A549 (cell line): ENCODE results near the gene EVC2. TPM values are rescaled to one million over a fixed set of nuclear protein-coding genes. Genes with fewer than 3 reads are reported as not detected.

Source experiments
- ATAC-seq, 2 experiments: fragments of 200-7000 bp in 1 of 2; fragments of >200 bp in 1 of 2; cut with Nextera tagmentation in 1 of 2; cut with Tn5 transposase in 1 of 2; 3 replicates each; pipeline versions ENCODE4 v1.8.0 to v1.9.1; 2018 to 2020; ENCODE audit warnings: mild to moderate bottlenecking in 1 of 2, moderate library complexity in 1 of 2
- CTCF ChIA-PET: fragments of 300-600 bp; sonication (Branson Sonifier 250); formaldehyde crosslinking; extraction: SDS; loops from one replicate; lab custom pipeline; 2021; ENCODE audit warnings: antibody characterized with exemption, inconsistent platforms; lab: Yijun Ruan, JAX
- POLR2A ChIA-PET: fragments of 350-600 bp; formaldehyde crosslinking; extraction: SDS; loops from one replicate; lab custom pipeline; 2021; ENCODE audit warnings: antibody characterized with exemption, inconsistent platforms; lab: Yijun Ruan, JAX
- DNase-seq, 2 experiments: peaks; one replicate each; pipeline versions ENCODE4 v3.0.0 to v3.0.0-alpha.2; 2011 to 2016; ENCODE audit warnings: low read depth in 1 of 2, low spot score in 1 of 2
- FAIRE-seq: peaks from 2 replicates; lab custom pipeline; 2011; peaks lifted over from hg19 to GRCh38; lab: Jason Lieb, UNC
- H3K27ac ChIP-seq, 2 experiments: fragments of >200 bp; sonication (Bioruptor Twin); formaldehyde crosslinking; 3 replicates each; pipeline ENCODE4 v1.5.1; 2016 to 2017
- H3K4me1 ChIP-seq: fragments of >200 bp; sonication (Bioruptor Twin); formaldehyde crosslinking; 3 replicates; pipeline ENCODE4 v1.6.1; 2016
- H3K4me2 ChIP-seq: fragments of >200 bp; sonication (Bioruptor Twin); formaldehyde crosslinking; 3 replicates; pipeline ENCODE4 v1.6.1; 2016
- H3K4me3 ChIP-seq: fragments of >200 bp; sonication (Bioruptor Twin); formaldehyde crosslinking; 3 replicates; pipeline ENCODE4 v1.5.1; 2016
- H3K9me3 ChIP-seq: fragments of >200 bp; sonication (Bioruptor Twin); formaldehyde crosslinking; 3 replicates; pipeline ENCODE4 v1.6.1; 2016
- ATOH8 ChIP-seq: fragments of 250-450 bp; sonication (Bioruptor Pico); IDR thresholded peaks from 2 replicates; pipeline ENCODE4 v1.5.0; 2020; ENCODE audit warnings: low read depth, mild to moderate bottlenecking, moderate library complexity
- BCL3 ChIP-seq: fragments of >200 bp; sonication (Bioruptor Twin); formaldehyde crosslinking; IDR thresholded peaks from 3 replicates; pipeline ENCODE4 v1.6.1; 2016
- CBX8 ChIP-seq: fragments of 200-600 bp; sonication (generic); IDR thresholded peaks from 2 replicates; pipeline ENCODE4 v1.6.1; 2016
- EP300 ChIP-seq, 2 experiments: fragments of >200 bp; sonication (Bioruptor Twin); formaldehyde crosslinking; IDR thresholded peaks; 2 replicates in 1 of 2; 3 replicates in 1 of 2; pipeline ENCODE4 v1.6.1; 2016 to 2017
- ESRRA ChIP-seq: fragments of 150-350 bp; IDR thresholded peaks from 2 replicates; pipeline ENCODE4 v1.6.1; 2014; ENCODE audit warnings: mild to moderate bottlenecking, low read length, borderline replicate concordance
- FOSB ChIP-seq: fragments of 250-450 bp; sonication (Bioruptor Pico); IDR thresholded peaks from 2 replicates; pipeline ENCODE4 v1.5.0; 2020; ENCODE audit warnings: mild to moderate bottlenecking, moderate library complexity
- FOXS1 ChIP-seq: fragments of 250-450 bp; sonication (Bioruptor Pico); IDR thresholded peaks from 2 replicates; pipeline ENCODE4 v1.5.0; 2020; ENCODE audit warnings: mild to moderate bottlenecking, moderate library complexity
- GATA3 ChIP-seq: IDR thresholded peaks from 2 replicates; pipeline ENCODE4 v1.6.1; 2012; ENCODE audit warnings: borderline replicate concordance
- HDAC2 ChIP-seq: fragments of 200-600 bp; sonication (generic); IDR thresholded peaks from 2 replicates; pipeline ENCODE4 v1.6.1; 2016
- HES2 ChIP-seq: fragments of >200 bp; sonication (Bioruptor Twin); formaldehyde crosslinking; IDR thresholded peaks from 2 replicates; pipeline ENCODE4 v1.6.1; 2016
- HOXA7 ChIP-seq: fragments of 250-450 bp; sonication (Bioruptor Pico); IDR thresholded peaks from 2 replicates; pipeline ENCODE4 v1.5.0; 2020; ENCODE audit warnings: mild to moderate bottlenecking, moderate library complexity
- JUN ChIP-seq, 2 experiments: fragments of >200 bp; sonication (Bioruptor Twin); formaldehyde crosslinking; IDR thresholded peaks; 2 replicates in 1 of 2; 3 replicates in 1 of 2; pipeline ENCODE4 v1.6.1; 2016 to 2017
- KDM1A ChIP-seq: fragments of 200-600 bp; sonication (generic); IDR thresholded peaks from 2 replicates; pipeline ENCODE4 v1.6.1; 2016; ENCODE audit warnings: low read depth, mild to moderate bottlenecking
- KDM5A ChIP-seq: fragments of 200-600 bp; sonication (generic); IDR thresholded peaks from 2 replicates; pipeline ENCODE4 v1.6.1; 2016; ENCODE audit warnings: antibody characterized with exemption, mild to moderate bottlenecking
- MAFK ChIP-seq: fragments of 450-650 bp; IDR thresholded peaks from 2 replicates; pipeline ENCODE4 v1.6.1; 2014; ENCODE audit not compliant: partially characterized antibody
- NFE2L2 ChIP-seq: fragments of 150-350 bp; conservative IDR thresholded peaks from 2 replicates; pipeline ENCODE4 v1.6.1; 2014; ENCODE audit warnings: low read length
- NPAS2 ChIP-seq: fragments of 250-450 bp; sonication (Bioruptor Pico); IDR thresholded peaks from 2 replicates; pipeline ENCODE4 v1.8.0; 2022; ENCODE audit warnings: mild to moderate bottlenecking, moderate library complexity, borderline replicate concordance
- PBX3 ChIP-seq: IDR thresholded peaks from 2 replicates; pipeline ENCODE4 v1.6.1; 2012
- PHF8 ChIP-seq: fragments of 200-600 bp; sonication (generic); IDR thresholded peaks from 2 replicates; pipeline ENCODE4 v1.6.1; 2016; ENCODE audit warnings: low read depth, mild to moderate bottlenecking, antibody characterized with exemption, moderate library complexity, borderline replicate concordance
- REST ChIP-seq: fragments of 200-600 bp; sonication (generic); IDR thresholded peaks from 2 replicates; pipeline ENCODE4 v1.6.1; 2016; ENCODE audit warnings: antibody characterized with exemption, mild to moderate bottlenecking, moderate library complexity
- RFX5 ChIP-seq: fragments of 450-650 bp; IDR thresholded peaks from 2 replicates; pipeline ENCODE4 v1.7.1; 2014; ENCODE audit warnings: antibody characterized with exemption, mild to moderate bottlenecking, moderate library complexity
- RNF2 ChIP-seq: fragments of 200-600 bp; sonication (generic); IDR thresholded peaks from 2 replicates; pipeline ENCODE4 v1.6.1; 2016; ENCODE audit warnings: low read depth, mild to moderate bottlenecking, antibody characterized with exemption, moderate library complexity, borderline replicate concordance
- SMC3 ChIP-seq: fragments of >200 bp; sonication (Bioruptor Twin); formaldehyde crosslinking; IDR thresholded peaks from 3 replicates; pipeline ENCODE4 v1.6.1; 2018; ENCODE audit warnings: inconsistent platforms
- TFCP2L1 ChIP-seq: fragments of 250-450 bp; sonication (Bioruptor Pico); IDR thresholded peaks from 2 replicates; pipeline ENCODE4 v1.5.0; 2021; ENCODE audit warnings: mild to moderate bottlenecking
- TP53 ChIP-seq: fragments of 250-450 bp; sonication (Bioruptor Pico); IDR thresholded peaks from 2 replicates; pipeline ENCODE4 v1.5.0; 2021; ENCODE audit warnings: mild to moderate bottlenecking, moderate library complexity
- ZNF302 ChIP-seq: fragments of 250-450 bp; sonication (Bioruptor Pico); IDR thresholded peaks from 2 replicates; pipeline ENCODE4 v1.9.0; 2021; ENCODE audit warnings: inconsistent platforms, mild to moderate bottlenecking, moderate library complexity
- ZSCAN20 ChIP-seq: fragments of 250-450 bp; sonication (Bioruptor Pico); IDR thresholded peaks from 2 replicates; pipeline ENCODE4 v1.8.0; 2022; ENCODE audit warnings: mild to moderate bottlenecking, moderate library complexity
- WGBS: methylation state at CpG from one replicate; pipeline ENCODE4 v1.1.6; 2017; ENCODE audit errors: missing lambda C conversion rate; 5-methylcytosine and 5-hydroxymethylcytosine counted together
- polyA plus RNA-seq, 4 experiments: library from polyadenylated mRNA; depleted of rRNA in 3 of 4; stranded (reverse); fragments of >200 nt; fragmentation: RNase III in 1 of 4; extraction: RNeasy Plus Mini Kit Qiagen cat#74134 plus additional on column Dnase treatment in 1 of 4; gene quantifications; 2 replicates in 3 of 4; 3 replicates in 1 of 4; pipeline ENCODE4 v1.2.3, GENCODE V29; 2011 to 2017

EVC2 gene
- polyA plus RNA-seq, 2 of the 4 experiments (the other 2 are of a cell fraction) = 0.96 to 1.5 TPM

GRCh38 chr4:5757536-5757935 is 49.2 kb upstream of the EVC2 start:
- Histone ChIP-seq H3K4me3 (no peak overlapping the region), H3K4me2 (no peak overlapping the region), H3K27ac (peak overlapping the region in 1 of 2 experiments; percentile 78; a peak in 2 of 6 replicates), H3K4me1 (peaks cover 36% of the 10 kb centered on the region), H3K9me3 (no peaks in the 10 kb centered on the region)
- WGBS = 98% methylated on average over 4 of the region's 4 CpGs
- no peak for FAIRE-seq
- no peak for DNase-seq
- TF ChIP-seq TFCP2L1 (CRISPR knock-in tag) (no peak), KDM5A (no peak), NPAS2 (CRISPR knock-in tag) (no peak), ZNF302 (CRISPR knock-in tag) (no peak), PHF8 (no peak)
- ATAC-seq = no peak
- CTCF ChIA-PET = interaction anchor here (0.5 to 0.8 kb wide), 2 partner anchors 33 to 763 kb away, joined by 3 read pairs; no protein-coding TSS in a partner anchor
- POLR2A ChIA-PET = no interaction called here

GRCh38 chr4:5757091-5757490 is 48.7 kb upstream of the EVC2 start:
- CTCF ChIA-PET = interaction anchor here (0.5 to 0.8 kb wide), 2 partner anchors 34 to 763 kb away, joined by 3 read pairs; no protein-coding TSS in a partner anchor

GRCh38 chr4:5756271-5756670 is 47.9 kb upstream of the EVC2 start:
- no peak overlapping the region for H3K4me3 ChIP-seq
- ChIA-PET CTCF (interaction anchor here (0.6 kb wide), 1 partner anchor 31 kb away, joined by 3 read pairs; no protein-coding TSS in a partner anchor), POLR2A (no interaction called here)
- DNase-seq (no peak), ATAC-seq (no peak), FAIRE-seq (no peak)
- 93% methylated on average over 7 of the region's 9 CpGs for WGBS
- no peak for TF ChIP-seq SMC3
- TF ChIP-seq TFCP2L1 (CRISPR knock-in tag) = no peak
- no peak for TF ChIP-seq JUN (IDR thresholded peaks at IDR 0.05)
- TF ChIP-seq ESRRA = no peak
- TF ChIP-seq KDM1A = no peak
- no peak for TF ChIP-seq CBX8
- TF ChIP-seq HES2 = no peak
- TF ChIP-seq GATA3 = no peak
- no peak for TF ChIP-seq REST
- TF ChIP-seq RFX5 = no peak
- TF ChIP-seq EP300 (IDR thresholded peaks at IDR 0.05) = no peak
- TF ChIP-seq HOXA7 (CRISPR knock-in tag) = no peak
- no peak for TF ChIP-seq FOSB (CRISPR knock-in tag)
- no peak for TF ChIP-seq ZSCAN20 (CRISPR knock-in tag)
- TF ChIP-seq FOXS1 (CRISPR knock-in tag) = no peak
- no peak for TF ChIP-seq BCL3
- TF ChIP-seq ATOH8 (CRISPR knock-in tag) = no peak
- no peak overlapping the region for H3K4me2 ChIP-seq
- no peaks in the 10 kb centered on the region for H3K9me3 ChIP-seq
- H3K4me1 ChIP-seq = peaks cover 36% of the 10 kb centered on the region
- H3K27ac ChIP-seq = no peak overlapping the region

More at GRCh38 chr4:5757091-5757490, 48.7 kb upstream of the EVC2 start:
- FAIRE-seq (no peak), ATAC-seq (no peak), DNase-seq (no peak)
- Histone ChIP-seq H3K4me2 (no peak overlapping the region), H3K27ac (peak overlapping the region in 1 of 2 experiments; percentile 78; a peak in 1 of 6 replicates), H3K4me1 (peaks cover 36% of the 10 kb centered on the region), H3K4me3 (no peak overlapping the region), H3K9me3 (no peaks in the 10 kb centered on the region)
- 94% methylated on average over 4 of the region's 7 CpGs for WGBS
- POLR2A ChIA-PET = no interaction called here
- TF ChIP-seq TP53 (CRISPR knock-in tag) (no peak), HDAC2 (no peak), ZSCAN20 (CRISPR knock-in tag) (no peak), MAFK (no peak), PBX3 (no peak), RFX5 (no peak), NFE2L2 (no peak), RNF2 (no peak), EP300 (IDR thresholded peaks at IDR 0.05) (no peak), TFCP2L1 (CRISPR knock-in tag) (no peak)
